SK-N-SH (cell line): ENCODE data around the gene SLC39A7. TPM values are rescaled to one million over a fixed set of nuclear protein-coding genes. Genes with fewer than 3 reads are reported as not detected.

Experiments used
- CTCF ChIA-PET: fragments of 300-600, 350-600 bp; formaldehyde crosslinking; extraction: SDS; loops from one replicate; lab custom pipeline; 2021; lab: Yijun Ruan, JAX
- POLR2A ChIA-PET: fragments of 350-600 bp; sonication (Branson Sonifier 250); formaldehyde crosslinking; extraction: SDS; loops from one replicate; lab custom pipeline; 2020; ENCODE audit warnings: antibody characterized with exemption, inconsistent platforms; lab: Yijun Ruan, JAX
- DNase-seq: peaks from one replicate; pipeline ENCODE4 v3.0.0; 2012
- H2AFZ ChIP-seq: fragments of 200-600 bp; sonication (generic); 2 replicates; pipeline ENCODE4 v1.8.1; 2016; ENCODE audit warnings: antibody characterized with exemption, mild to moderate bottlenecking, low read depth
- H3F3A ChIP-seq: fragments of 200-600 bp; sonication (generic); replicated peaks from 2 replicates; pipeline ENCODE3; 2016; ENCODE audit warnings: antibody characterized with exemption, mild to moderate bottlenecking; ENCODE audit not compliant: insufficient read depth
- H3K27ac ChIP-seq, 2 experiments: fragments of 200-500 bp in 1 of 2; fragments of 200-600 bp in 1 of 2; sonication (Bioruptor generic) in 1 of 2; sonication (generic), shearing (Covaris generic) in 1 of 2; 2 replicates each; pipeline versions ENCODE4 v1.5.1 to v1.6.1; 2014 to 2016; ENCODE audit warnings: low read depth in 2 of 2, inconsistent platforms in 1 of 2, low read length in 1 of 2, mild to moderate bottlenecking in 1 of 2, mixed read lengths in 1 of 2
- H3K27me3 ChIP-seq: fragments of 200-600 bp; sonication (generic), shearing (Covaris generic); 2 replicates; pipeline ENCODE4 v1.6.1; 2016; ENCODE audit warnings: mixed run types; ENCODE audit not compliant: insufficient read depth
- H3K36me3 ChIP-seq, 2 experiments: fragments of 200-500 bp in 1 of 2; fragments of 200-600 bp in 1 of 2; sonication (Bioruptor generic) in 1 of 2; sonication (generic) in 1 of 2; replicated peaks in 1 of 2; 2 replicates each; pipeline versions ENCODE3 to v1.5.1; 2014 to 2016; ENCODE audit warnings: low read length in 1 of 2, mild to moderate bottlenecking in 1 of 2; ENCODE audit not compliant: insufficient read depth in 2 of 2, control insufficient read depth in 1 of 2
- H3K4me1 ChIP-seq, 2 experiments: fragments of 200-500 bp in 1 of 2; fragments of 200-600 bp in 1 of 2; sonication (Bioruptor generic) in 1 of 2; sonication (generic), shearing (Covaris generic) in 1 of 2; 2 replicates each; pipeline versions ENCODE4 v1.5.1 to v1.6.1; 2014 to 2016; ENCODE audit warnings: low read depth in 1 of 2, low read length in 1 of 2, mixed run types in 1 of 2; ENCODE audit not compliant: insufficient read depth in 2 of 2, control insufficient read depth in 1 of 2
- H3K4me2 ChIP-seq: fragments of 200-600 bp; sonication (generic), shearing (Covaris generic); 2 replicates; pipeline ENCODE4 v1.6.1; 2017; ENCODE audit warnings: mixed run types
- H3K4me3 ChIP-seq, 2 experiments: fragments of 200-500 bp in 1 of 2; fragments of 200-600 bp in 1 of 2; sonication (Bioruptor generic) in 1 of 2; sonication (generic), shearing (Covaris generic) in 1 of 2; 2 replicates each; pipeline versions ENCODE4 v1.5.1 to v1.8.1; 2014 to 2016; ENCODE audit warnings: low read depth in 2 of 2, inconsistent platforms in 1 of 2, low read length in 1 of 2, mild to moderate bottlenecking in 1 of 2, mixed read lengths in 1 of 2, moderate library complexity in 1 of 2
- H3K79me2 ChIP-seq: fragments of 200-600 bp; sonication (generic); 2 replicates; pipeline ENCODE4 v1.8.1; 2017; ENCODE audit warnings: mild to moderate bottlenecking; ENCODE audit not compliant: insufficient read depth
- H3K9ac ChIP-seq: fragments of 200-600 bp; sonication (generic); 2 replicates; pipeline ENCODE4 v1.6.1; 2017; ENCODE audit warnings: mixed run types
- H3K9me2 ChIP-seq: fragments of 200-600 bp; sonication (generic); 2 replicates; pipeline ENCODE4 v1.6.1; 2017; ENCODE audit warnings: mixed run types
- H3K9me3 ChIP-seq: fragments of 200-600 bp; sonication (generic); 2 replicates; pipeline ENCODE4 v1.6.1; 2017; ENCODE audit warnings: mixed run types, mild to moderate bottlenecking, moderate library complexity
- H4K20me1 ChIP-seq: fragments of 200-600 bp; sonication (generic); 2 replicates; pipeline ENCODE4 v1.6.1; 2017; ENCODE audit warnings: mild to moderate bottlenecking, mixed run types; ENCODE audit not compliant: insufficient read depth
- CHD2 ChIP-seq: fragments of 150-350 bp; IDR thresholded peaks from 2 replicates; pipeline ENCODE4 v1.6.1; 2018; ENCODE audit warnings: low read length; ENCODE audit not compliant: partially characterized antibody
- ELF1 ChIP-seq: IDR thresholded peaks from 2 replicates; pipeline ENCODE4 v1.4.0; 2012
- EP300 ChIP-seq, 2 experiments: IDR thresholded peaks; 2 replicates each; pipeline versions ENCODE4 v1.4.0 to v1.6.1; 2012; ENCODE audit warnings: borderline replicate concordance in 1 of 2, low read depth in 1 of 2, low read length in 1 of 2
- EZH2phosphoT487 ChIP-seq: fragments of 200-600 bp; sonication (generic); IDR thresholded peaks from 2 replicates; pipeline ENCODE4 v1.6.1; 2017; ENCODE audit warnings: low read depth, mixed run types, mild to moderate bottlenecking, antibody characterized with exemption, moderate library complexity, borderline replicate concordance
- FOXJ3 ChIP-seq: sonication (generic); formaldehyde crosslinking; IDR thresholded peaks from 2 replicates; pipeline ENCODE4 v1.5.1; 2020; ENCODE audit warnings: mild to moderate bottlenecking, missing genetic modification reagents
- FOXM1 ChIP-seq: IDR thresholded peaks from 2 replicates; pipeline ENCODE4 v1.4.0; 2012; ENCODE audit warnings: low read depth, mild to moderate bottlenecking
- GABPA ChIP-seq: IDR thresholded peaks from 2 replicates; pipeline ENCODE4 v1.4.0; 2012; ENCODE audit warnings: low read depth, mild to moderate bottlenecking
- MEF2A ChIP-seq: IDR thresholded peaks from 2 replicates; pipeline ENCODE4 v1.4.0; 2012; ENCODE audit warnings: low read depth, borderline replicate concordance
- NRF1 ChIP-seq: IDR thresholded peaks from 2 replicates; pipeline ENCODE4 v1.6.1; 2012; ENCODE audit warnings: low read depth, mild to moderate bottlenecking, low read length
- PBX3 ChIP-seq: IDR thresholded peaks from 2 replicates; pipeline ENCODE4; 2012
- RAD21 ChIP-seq: IDR thresholded peaks from 2 replicates; pipeline ENCODE4 v1.6.1; 2012; ENCODE audit warnings: mild to moderate bottlenecking, low read length
- RCOR1 ChIP-seq: fragments of 150-350 bp; IDR thresholded peaks from 2 replicates; pipeline ENCODE4 v1.6.1; 2017; ENCODE audit warnings: antibody characterized with exemption, low read length
- RFX5 ChIP-seq: IDR thresholded peaks from 2 replicates; pipeline ENCODE4 v1.6.1; 2012; ENCODE audit warnings: mild to moderate bottlenecking, improper control_type of control experiment, low read length
- TEAD4 ChIP-seq: IDR thresholded peaks from 2 replicates; pipeline ENCODE4 v1.4.0; 2012; ENCODE audit warnings: mild to moderate bottlenecking, borderline replicate concordance; ENCODE audit not compliant: insufficient read depth
- USF1 ChIP-seq: IDR thresholded peaks from 2 replicates; pipeline ENCODE4 v1.4.0; 2012; ENCODE audit warnings: low read depth, borderline replicate concordance
- YY1 ChIP-seq: IDR thresholded peaks from 2 replicates; pipeline ENCODE4 v1.4.0; 2012; ENCODE audit warnings: low read depth, mild to moderate bottlenecking
- WGBS: methylation state at CpG from one replicate; pipeline ENCODE4 v1.1.6; 2017; ENCODE audit warnings: low lambda C conversion rate; 5-methylcytosine and 5-hydroxymethylcytosine counted together
- polyA plus RNA-seq, 3 experiments: library from polyadenylated mRNA; depleted of rRNA; stranded (reverse); fragments of >200 nt; gene quantifications; 2 replicates each; pipeline ENCODE4 v1.2.3, GENCODE V29; 2012
- TF ChIP-seq, protein P1 (sequence below): fragments of 150-350 bp; IDR thresholded peaks from 2 replicates; pipeline ENCODE4 v1.6.1; 2017; ENCODE audit warnings: antibody characterized with exemption, low read length, low read depth, borderline replicate concordance

SLC39A7 gene
- polyA plus RNA-seq, 1 of the 3 experiments (the other 2 are of a cell fraction) = 129 TPM

DNA sequence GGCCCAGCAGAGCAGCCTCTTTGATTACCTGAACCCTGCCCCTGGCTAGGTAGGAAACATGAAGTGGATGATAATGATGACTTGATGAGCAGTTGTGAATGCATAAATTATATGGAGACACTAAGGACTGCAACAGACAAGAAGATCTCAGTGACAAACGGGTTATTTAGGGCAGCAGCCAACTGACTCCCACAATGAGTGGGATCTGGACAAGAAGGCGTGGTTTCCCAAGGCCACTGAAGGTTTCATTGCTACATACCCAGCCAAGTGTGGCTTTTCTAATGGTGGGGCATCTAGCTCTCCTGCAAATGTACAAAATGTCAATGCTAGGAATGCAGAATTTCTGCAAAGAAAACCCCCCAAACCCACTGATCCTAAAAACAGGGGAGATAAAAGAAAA, 37.1 kb downstream of the SLC39A7 start:
- no peaks in the 10 kb centered on the region for H3K36me3 ChIP-seq
- no peaks in the 10 kb centered on the region for H4K20me1 ChIP-seq
- H3K27me3 ChIP-seq = peaks cover 72% of the 10 kb centered on the region
- POLR2A ChIA-PET = no interaction called here
- no peak overlapping the region for H3K4me2 ChIP-seq
- H2AFZ ChIP-seq = no peak overlapping the region
- no peaks in the 10 kb centered on the region; a peak in 1 of 4 replicates for H3K4me1 ChIP-seq
- H3K9ac ChIP-seq = no peak overlapping the region
- no peaks in the 10 kb centered on the region for H3F3A ChIP-seq
- WGBS = 4% methylated on average over 2 of the region's 2 CpGs
- H3K79me2 ChIP-seq = no peaks in the 10 kb centered on the region
- no peaks in the 10 kb centered on the region for H3K9me3 ChIP-seq
- H3K4me3 ChIP-seq = no peak overlapping the region
- no peak overlapping the region for H3K27ac ChIP-seq
- no peak for TF ChIP-seq EZH2phosphoT487
- no peak for TF ChIP-seq YY1
- no peak for TF ChIP-seq RAD21
- no peak for TF ChIP-seq GABPA
- no peak for TF ChIP-seq FOXM1
- no peak for TF ChIP-seq MEF2A
- TF ChIP-seq CHD2 = no peak
- TF ChIP-seq PBX3 = no peak
- TF ChIP-seq NRF1 = no peak
- TF ChIP-seq RCOR1 = no peak
- TF ChIP-seq ELF1 = no peak
- no peak for TF ChIP-seq FOXJ3 (CRISPR knock-in tag)
- DNase-seq = no peak
- H3K9me2 ChIP-seq = no peaks in the 10 kb centered on the region
- CTCF ChIA-PET = interaction anchor here (0.6 to 9.1 kb wide), 4 partner anchors 11 to 90 kb away, joined by 3 to 68 read pairs (median 6); no protein-coding TSS in a partner anchor

- no peak for DNase-seq
- no peak overlapping the region for H3K4me2 ChIP-seq
- H3K4me1 ChIP-seq = no peaks in the 10 kb centered on the region
- peaks cover 35% of the 10 kb centered on the region for H3K27me3 ChIP-seq
- no peaks in the 10 kb centered on the region for H3K9me2 ChIP-seq
- H3F3A ChIP-seq = no peaks in the 10 kb centered on the region
- no peak overlapping the region for H3K9ac ChIP-seq
- H2AFZ ChIP-seq = 0 out of 2 replicates have a peak overlapping the region, but pooled peaks have one; percentile 22
- no peaks in the 10 kb centered on the region for H3K9me3 ChIP-seq
- TF ChIP-seq EP300 (IDR thresholded peaks at IDR 0.05; ENCODE audit: borderline replicate concordance in 1 of 2, low read depth in 1 of 2, low read length in 1 of 2) (no peak), TEAD4 (no peak), YY1 (no peak), GABPA (no peak), USF1 (no peak), PBX3 (no peak), CHD2 (no peak), RFX5 (no peak), FOXJ3 (CRISPR knock-in tag) (no peak)
- TF ChIP-seq, protein P1, sequence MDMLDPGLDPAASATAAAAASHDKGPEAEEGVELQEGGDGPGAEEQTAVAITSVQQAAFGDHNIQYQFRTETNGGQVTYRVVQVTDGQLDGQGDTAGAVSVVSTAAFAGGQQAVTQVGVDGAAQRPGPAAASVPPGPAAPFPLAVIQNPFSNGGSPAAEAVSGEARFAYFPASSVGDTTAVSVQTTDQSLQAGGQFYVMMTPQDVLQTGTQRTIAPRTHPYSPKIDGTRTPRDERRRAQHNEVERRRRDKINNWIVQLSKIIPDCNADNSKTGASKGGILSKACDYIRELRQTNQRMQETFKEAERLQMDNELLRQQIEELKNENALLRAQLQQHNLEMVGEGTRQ = no peak
- 9% methylated on average over 3 of the region's 3 CpGs for WGBS
- H3K27ac ChIP-seq = no peak overlapping the region
- POLR2A ChIA-PET = no interaction called here
- CTCF ChIA-PET = interaction anchor here (1.2 kb wide), 1 partner anchor 30 kb away, joined by 3 read pairs; no protein-coding TSS in a partner anchor
- no peaks in the 10 kb centered on the region for H3K36me3 ChIP-seq
- no peaks in the 10 kb centered on the region for H3K79me2 ChIP-seq
- no peak overlapping the region for H3K4me3 ChIP-seq
- H4K20me1 ChIP-seq = no peaks in the 10 kb centered on the region
Measured at GRCh38 chr6:33241968-33242367, 41.3 kb downstream of the SLC39A7 start.
